ENCODE results near the gene TEX22. TPM values are rescaled to one million over a fixed set of nuclear protein-coding genes. Genes with fewer than 3 reads are reported as not detected.

Gene TEX22
- total and polyA plus RNA-seq, 2 donors (not counting 1 experiment from before 2014, with no cell fraction given) = 1.7 to 7.0 TPM

- Mint-ChIP-seq H3K27me3 (no peaks in the 10 kb centered on the region), H3K4me1 (peaks cover 3% of the 10 kb centered on the region), H3K27ac (no peak overlapping the region), H3K9me3 (ENCODE audit: insufficient read depth) (no peaks in the 10 kb centered on the region), H3K4me3 (no peak overlapping the region)
- ChIA-PET CTCF (interaction anchor here (1.2 to 5.2 kb wide), 8 partner anchors 29 to 167 kb away, joined by 3 to 101 read pairs (median 9); partner anchors contain the start of genes CRIP1, TEX22 and TMEM121), POLR2A (no interaction called here)
- intact Hi-C loops (cut with micrococcal nuclease) = loop anchor here (2.0 kb wide), 1 partner anchor 45 kb away; no protein-coding TSS in a partner anchor
- Histone ChIP-seq H4K20me1 (ENCODE audit: control insufficient read depth, insufficient read depth, low read length, poor library complexity, severe bottlenecking) (peaks cover 4% of the 10 kb centered on the region), H3K4me1 (ENCODE audit: control insufficient read depth in 2 of 2, insufficient read depth in 2 of 2, low read length in 2 of 2) (peaks cover 5 to 11% of the 10 kb centered on the region in 2 donors), H3K27me3 (replicated peaks in 1 of 4; ENCODE audit: control extremely low read depth in 1 of 4, control insufficient read depth in 3 of 4, insufficient read depth in 4 of 4, low read length in 3 of 4) (no peaks in the 10 kb centered on the region), H3K9me3 (ENCODE audit: control extremely low read depth in 1 of 3, control insufficient read depth in 2 of 3, insufficient read depth in 1 of 3, low read length in 2 of 3) (peaks cover 0 to 3% (median 0%) of the 10 kb centered on the region in 3 donors), H3K9ac (ENCODE audit: low read length) (no peak overlapping the region), H2AFZ (ENCODE audit: insufficient read depth, low read depth, low read length, poor library complexity, severe bottlenecking) (no peak overlapping the region), H3K27ac (ENCODE audit: low read length in 2 of 2) (no peak overlapping the region), H3K36me3 (replicated peaks in 1 of 2; ENCODE audit: control extremely low read depth in 1 of 2, control insufficient read depth in 1 of 2, extremely low read depth in 1 of 2, insufficient read depth in 2 of 2, low read length in 1 of 2) (peaks cover 0 to 4% of the 10 kb centered on the region in 2 experiments), H3K4me3 (ENCODE audit: control extremely low read depth in 1 of 5, extremely low read depth in 1 of 5, insufficient read depth in 1 of 5, low read depth in 2 of 5, low read length in 4 of 5) (no peak overlapping the region), H3K79me2 (ENCODE audit: control insufficient read depth, insufficient read depth, low read length) (no peaks in the 10 kb centered on the region), H3K4me2 (replicated peaks; ENCODE audit: low read depth, low read length, poor library complexity, severe bottlenecking) (no peak overlapping the region)
- ATAC-seq (ENCODE audit: low read depth) (no peak), DNase-seq (no peak)
- TF ChIP-seq EZH2 (IDR thresholded peaks at IDR 0.05; ENCODE audit: borderline replicate concordance, insufficient read depth, low read depth, low read length, poor library complexity, severe bottlenecking) = no peak
- TF ChIP-seq CTCF (IDR thresholded peaks at IDR 0.05) = no peak
- WGBS (ENCODE audit: insufficient coverage) = 96% methylated on average over 23 of the region's 28 CpGs
Measured at GRCh38 chr14:105369653-105370040, 28.7 kb upstream of the TEX22 start.

- Histone ChIP-seq H3K27ac (ENCODE audit: low read length in 2 of 2) (no peak overlapping the region), H2AFZ (ENCODE audit: insufficient read depth, low read depth, low read length, poor library complexity, severe bottlenecking) (no peak overlapping the region), H3K9me3 (ENCODE audit: control extremely low read depth in 1 of 3, control insufficient read depth in 2 of 3, insufficient read depth in 1 of 3, low read length in 2 of 3) (peaks cover 0 to 14% (median 0%) of the 10 kb centered on the region in 3 donors), H3K4me2 (replicated peaks; ENCODE audit: low read depth, low read length, poor library complexity, severe bottlenecking) (no peak overlapping the region), H3K36me3 (replicated peaks in 1 of 2; ENCODE audit: control extremely low read depth in 1 of 2, control insufficient read depth in 1 of 2, extremely low read depth in 1 of 2, insufficient read depth in 2 of 2, low read length in 1 of 2) (no peaks in the 10 kb centered on the region), H3K4me1 (ENCODE audit: control insufficient read depth in 2 of 2, insufficient read depth in 2 of 2, low read length in 2 of 2) (peaks cover 0 to 11% of the 10 kb centered on the region in 2 donors), H3K9ac (ENCODE audit: low read length) (no peak overlapping the region), H3K27me3 (replicated peaks in 1 of 4; ENCODE audit: control extremely low read depth in 1 of 4, control insufficient read depth in 3 of 4, insufficient read depth in 4 of 4, low read length in 3 of 4) (no peaks in the 10 kb centered on the region), H4K20me1 (ENCODE audit: control insufficient read depth, insufficient read depth, low read length, poor library complexity, severe bottlenecking) (no peaks in the 10 kb centered on the region), H3K79me2 (ENCODE audit: control insufficient read depth, insufficient read depth, low read length) (no peaks in the 10 kb centered on the region), H3K4me3 (ENCODE audit: control extremely low read depth in 1 of 5, extremely low read depth in 1 of 5, insufficient read depth in 1 of 5, low read depth in 2 of 5, low read length in 4 of 5) (no peak overlapping the region)
- ChIA-PET CTCF (interaction anchor here (1.4 to 5.2 kb wide), 3 partner anchors 24 to 158 kb away, joined by 3 to 101 read pairs (median 52); no protein-coding TSS in a partner anchor), POLR2A (no interaction called here)
- ATAC-seq (ENCODE audit: low read depth) (no peak), DNase-seq (no peak)
- no peak for TF ChIP-seq EZH2 (IDR thresholded peaks at IDR 0.05; ENCODE audit: borderline replicate concordance, insufficient read depth, low read depth, low read length, poor library complexity, severe bottlenecking)
- H3K9me3 Mint-ChIP-seq (ENCODE audit: insufficient read depth) = peaks cover 2% of the 10 kb centered on the region
- peaks cover 11% of the 10 kb centered on the region for H3K4me1 Mint-ChIP-seq
- no peaks in the 10 kb centered on the region for H3K27me3 Mint-ChIP-seq
- intact Hi-C loops (cut with micrococcal nuclease) = no loop called here
- WGBS (ENCODE audit: insufficient coverage) = 94% methylated on average over 10 of the region's 11 CpGs
- no peak overlapping the region for H3K27ac Mint-ChIP-seq
- no peak overlapping the region for H3K4me3 Mint-ChIP-seq
Measured at GRCh38 chr14:105374389-105374788, 23.9 kb upstream of the TEX22 start.
